H1 (cell line): ENCODE results near the gene GRIFIN. TPM values are rescaled to one million over a fixed set of nuclear protein-coding genes. Genes with fewer than 3 reads are reported as not detected.

Source experiments
- JUN ChIP-seq: IDR thresholded peaks from 2 replicates; pipeline ENCODE4 v1.6.1; 2011; ENCODE audit warnings: low read depth, mild to moderate bottlenecking, improper control_type of control experiment, low read length
- polyA plus RNA-seq, 7 experiments: library from polyadenylated mRNA; depleted of rRNA in 3 of 7; stranded (reverse) in 5 of 7; unstranded in 2 of 7; fragments of >200 nt in 5 of 7; fragments of 200-250 nt in 2 of 7; gene quantifications; 1 replicate in 5 of 7; 2 replicates in 1 of 7; 4 replicates in 1 of 7; pipeline versions ENCODE4 v1.2.1 to v1.2.3, GENCODE V29; 2011 to 2013; ENCODE audit warnings: missing spikeins in 2 of 7, mixed read lengths in 2 of 7
- total RNA-seq: library from RNA; stranded (reverse); fragmentation: NEBNext Ultra II Directional; extraction: Animal tissue kit (Norgen Biotek cat#: 25700); gene quantifications from 2 replicates; pipeline ENCODE4 v1.2.1, GENCODE V29; 2021
- TF ChIP-seq, protein P1 (sequence below): fragments of 300-600 bp; sonication (generic); IDR thresholded peaks from 2 replicates; pipeline ENCODE4 v1.7.1; 2012; ENCODE audit warnings: low read length, moderate library complexity, mild to moderate bottlenecking, inconsistent platforms; ENCODE audit not compliant: insufficient replicate concordance

The GRIFIN gene
- total and polyA plus RNA-seq, 2 of the 8 experiments (the other 6 are each of a cell fraction or from before 2014, with no cell fraction given) = not detected

DNA sequence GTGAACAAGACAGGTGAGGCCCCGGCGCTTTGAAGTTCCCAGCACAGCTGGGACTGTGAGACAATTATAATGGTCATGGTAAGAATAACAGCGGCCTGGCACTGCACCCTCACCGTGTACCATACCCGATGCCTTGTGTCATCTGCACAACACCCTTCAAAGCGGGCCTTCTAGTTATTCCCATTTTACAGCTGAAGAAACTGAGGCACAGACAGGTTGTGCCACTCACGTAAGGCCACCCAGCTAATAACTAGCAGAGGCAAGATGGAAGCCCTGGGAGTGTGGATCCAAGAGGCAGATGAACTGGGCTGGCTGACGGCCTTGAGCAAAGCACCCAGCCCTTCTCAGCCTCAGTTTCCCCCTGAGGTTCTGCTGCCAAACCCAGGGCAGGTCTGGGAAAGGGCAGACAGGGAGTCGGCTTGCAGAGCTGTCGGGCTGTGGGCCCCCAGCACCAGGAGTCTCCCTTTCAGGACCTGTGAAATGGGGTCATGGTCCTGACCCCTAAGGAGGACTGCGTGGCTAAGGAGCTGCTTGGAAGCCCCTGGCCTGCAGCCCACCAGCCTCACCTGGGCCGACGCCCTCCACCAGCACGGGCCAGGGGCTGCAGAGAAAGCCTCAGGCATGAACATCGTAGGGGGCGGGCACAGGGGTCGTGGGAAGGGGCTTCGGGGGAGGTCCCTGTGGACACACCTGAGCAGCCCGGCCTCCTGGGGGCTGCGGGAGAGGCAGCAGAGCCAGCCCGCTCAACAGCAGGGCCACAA, 28.1 kb upstream of the GRIFIN start (continued):
- TF ChIP-seq, protein P1, sequence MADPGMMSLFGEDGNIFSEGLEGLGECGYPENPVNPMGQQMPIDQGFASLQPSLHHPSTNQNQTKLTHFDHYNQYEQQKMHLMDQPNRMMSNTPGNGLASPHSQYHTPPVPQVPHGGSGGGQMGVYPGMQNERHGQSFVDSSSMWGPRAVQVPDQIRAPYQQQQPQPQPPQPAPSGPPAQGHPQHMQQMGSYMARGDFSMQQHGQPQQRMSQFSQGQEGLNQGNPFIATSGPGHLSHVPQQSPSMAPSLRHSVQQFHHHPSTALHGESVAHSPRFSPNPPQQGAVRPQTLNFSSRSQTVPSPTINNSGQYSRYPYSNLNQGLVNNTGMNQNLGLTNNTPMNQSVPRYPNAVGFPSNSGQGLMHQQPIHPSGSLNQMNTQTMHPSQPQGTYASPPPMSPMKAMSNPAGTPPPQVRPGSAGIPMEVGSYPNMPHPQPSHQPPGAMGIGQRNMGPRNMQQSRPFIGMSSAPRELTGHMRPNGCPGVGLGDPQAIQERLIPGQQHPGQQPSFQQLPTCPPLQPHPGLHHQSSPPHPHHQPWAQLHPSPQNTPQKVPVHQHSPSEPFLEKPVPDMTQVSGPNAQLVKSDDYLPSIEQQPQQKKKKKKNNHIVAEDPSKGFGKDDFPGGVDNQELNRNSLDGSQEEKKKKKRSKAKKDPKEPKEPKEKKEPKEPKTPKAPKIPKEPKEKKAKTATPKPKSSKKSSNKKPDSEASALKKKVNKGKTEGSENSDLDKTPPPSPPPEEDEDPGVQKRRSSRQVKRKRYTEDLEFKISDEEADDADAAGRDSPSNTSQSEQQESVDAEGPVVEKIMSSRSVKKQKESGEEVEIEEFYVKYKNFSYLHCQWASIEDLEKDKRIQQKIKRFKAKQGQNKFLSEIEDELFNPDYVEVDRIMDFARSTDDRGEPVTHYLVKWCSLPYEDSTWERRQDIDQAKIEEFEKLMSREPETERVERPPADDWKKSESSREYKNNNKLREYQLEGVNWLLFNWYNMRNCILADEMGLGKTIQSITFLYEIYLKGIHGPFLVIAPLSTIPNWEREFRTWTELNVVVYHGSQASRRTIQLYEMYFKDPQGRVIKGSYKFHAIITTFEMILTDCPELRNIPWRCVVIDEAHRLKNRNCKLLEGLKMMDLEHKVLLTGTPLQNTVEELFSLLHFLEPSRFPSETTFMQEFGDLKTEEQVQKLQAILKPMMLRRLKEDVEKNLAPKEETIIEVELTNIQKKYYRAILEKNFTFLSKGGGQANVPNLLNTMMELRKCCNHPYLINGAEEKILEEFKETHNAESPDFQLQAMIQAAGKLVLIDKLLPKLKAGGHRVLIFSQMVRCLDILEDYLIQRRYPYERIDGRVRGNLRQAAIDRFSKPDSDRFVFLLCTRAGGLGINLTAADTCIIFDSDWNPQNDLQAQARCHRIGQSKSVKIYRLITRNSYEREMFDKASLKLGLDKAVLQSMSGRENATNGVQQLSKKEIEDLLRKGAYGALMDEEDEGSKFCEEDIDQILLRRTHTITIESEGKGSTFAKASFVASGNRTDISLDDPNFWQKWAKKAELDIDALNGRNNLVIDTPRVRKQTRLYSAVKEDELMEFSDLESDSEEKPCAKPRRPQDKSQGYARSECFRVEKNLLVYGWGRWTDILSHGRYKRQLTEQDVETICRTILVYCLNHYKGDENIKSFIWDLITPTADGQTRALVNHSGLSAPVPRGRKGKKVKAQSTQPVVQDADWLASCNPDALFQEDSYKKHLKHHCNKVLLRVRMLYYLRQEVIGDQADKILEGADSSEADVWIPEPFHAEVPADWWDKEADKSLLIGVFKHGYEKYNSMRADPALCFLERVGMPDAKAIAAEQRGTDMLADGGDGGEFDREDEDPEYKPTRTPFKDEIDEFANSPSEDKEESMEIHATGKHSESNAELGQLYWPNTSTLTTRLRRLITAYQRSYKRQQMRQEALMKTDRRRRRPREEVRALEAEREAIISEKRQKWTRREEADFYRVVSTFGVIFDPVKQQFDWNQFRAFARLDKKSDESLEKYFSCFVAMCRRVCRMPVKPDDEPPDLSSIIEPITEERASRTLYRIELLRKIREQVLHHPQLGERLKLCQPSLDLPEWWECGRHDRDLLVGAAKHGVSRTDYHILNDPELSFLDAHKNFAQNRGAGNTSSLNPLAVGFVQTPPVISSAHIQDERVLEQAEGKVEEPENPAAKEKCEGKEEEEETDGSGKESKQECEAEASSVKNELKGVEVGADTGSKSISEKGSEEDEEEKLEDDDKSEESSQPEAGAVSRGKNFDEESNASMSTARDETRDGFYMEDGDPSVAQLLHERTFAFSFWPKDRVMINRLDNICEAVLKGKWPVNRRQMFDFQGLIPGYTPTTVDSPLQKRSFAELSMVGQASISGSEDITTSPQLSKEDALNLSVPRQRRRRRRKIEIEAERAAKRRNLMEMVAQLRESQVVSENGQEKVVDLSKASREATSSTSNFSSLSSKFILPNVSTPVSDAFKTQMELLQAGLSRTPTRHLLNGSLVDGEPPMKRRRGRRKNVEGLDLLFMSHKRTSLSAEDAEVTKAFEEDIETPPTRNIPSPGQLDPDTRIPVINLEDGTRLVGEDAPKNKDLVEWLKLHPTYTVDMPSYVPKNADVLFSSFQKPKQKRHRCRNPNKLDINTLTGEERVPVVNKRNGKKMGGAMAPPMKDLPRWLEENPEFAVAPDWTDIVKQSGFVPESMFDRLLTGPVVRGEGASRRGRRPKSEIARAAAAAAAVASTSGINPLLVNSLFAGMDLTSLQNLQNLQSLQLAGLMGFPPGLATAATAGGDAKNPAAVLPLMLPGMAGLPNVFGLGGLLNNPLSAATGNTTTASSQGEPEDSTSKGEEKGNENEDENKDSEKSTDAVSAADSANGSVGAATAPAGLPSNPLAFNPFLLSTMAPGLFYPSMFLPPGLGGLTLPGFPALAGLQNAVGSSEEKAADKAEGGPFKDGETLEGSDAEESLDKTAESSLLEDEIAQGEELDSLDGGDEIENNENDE = no peak
- no peak for TF ChIP-seq JUN
